ENCODE results near the gene RALY. TPM values are rescaled to one million over a fixed set of nuclear protein-coding genes. Genes with fewer than 3 reads are reported as not detected.
A peak's percentile ranks its signal among the peaks of the same experiment; 100 is the strongest.

The RALY gene
- total and polyA plus RNA-seq, 2 of the 4 experiments (the other 2 are of a cell fraction), result 46.2 to 115 TPM

DNA sequence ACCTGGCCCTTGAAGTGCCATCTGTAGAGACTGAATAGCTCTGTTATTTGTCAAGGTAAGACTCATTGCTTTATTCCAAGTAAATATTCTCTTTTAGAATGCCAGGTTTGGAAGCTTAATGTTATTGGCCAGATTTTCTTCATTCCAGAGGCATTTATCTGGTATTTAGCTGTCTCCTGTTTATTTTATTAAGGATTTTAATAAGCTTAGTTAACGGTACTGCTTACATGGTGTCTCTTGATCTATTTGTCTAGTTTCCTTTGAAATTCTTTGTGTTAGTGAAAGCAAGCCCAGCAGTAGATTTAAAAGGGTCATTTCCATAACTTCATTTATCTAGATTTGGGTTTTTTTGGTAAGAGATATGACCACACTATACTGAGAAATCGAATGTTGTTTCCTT is 7.7 kb downstream of the RALY start:
- intact Hi-C loops (cut with micrococcal nuclease) (no loop called here), dilution Hi-C loops (cut with HindIII; ENCODE audit: low sequenced_read_pairs, unreplicated experiment) (no loop called here), in situ Hi-C loops (cut with MboI; ENCODE audit: low sequenced_read_pairs) (no loop called here)
- Histone ChIP-seq H3K79me1 (ENCODE audit: low read depth in 1 of 2, low read length in 2 of 2) (peaks cover 29 to 85% of the 10 kb centered on the region in 2 experiments), H2AK5ac (ENCODE audit: low read depth, low read length) (peak overlapping the region; percentile 62; the same call in 1 of the 2 replicates), H3K4me1 (ENCODE audit: control insufficient read depth, insufficient read depth, low read length) (peaks cover 30% of the 10 kb centered on the region), H2BK20ac (ENCODE audit: low read depth, low read length) (no peak overlapping the region), H2BK15ac (ENCODE audit: low read depth, low read length) (no peak overlapping the region), H2BK5ac (ENCODE audit: low read depth, low read length, poor library complexity, severe bottlenecking) (peak overlapping the region; percentile 84), H3K4me3 (ENCODE audit: insufficient read depth, low read depth, low read length) (no peak overlapping the region), H3K27ac (ENCODE audit: insufficient read depth, low read length) (no peak overlapping the region), H4K8ac (ENCODE audit: low read depth in 2 of 2, low read length in 2 of 2) (no peak overlapping the region), H3K4ac (ENCODE audit: low read depth, low read length) (no peak overlapping the region), H3K56ac (ENCODE audit: extremely low read depth, insufficient read depth, low read length) (no peak overlapping the region), H3K9me3 (ENCODE audit: control insufficient read depth, insufficient read depth, low read length) (no peaks in the 10 kb centered on the region), H3K36me3 (ENCODE audit: control insufficient read depth, insufficient read depth, low read length) (peaks cover 3% of the 10 kb centered on the region), H2BK120ac (ENCODE audit: low read depth, low read length) (no peak overlapping the region; the same call in 1 of the 2 replicates), H3K9me1 (ENCODE audit: insufficient read depth, low read length) (peaks cover 39% of the 10 kb centered on the region), H3K23ac (ENCODE audit: low read depth, low read length) (no peak overlapping the region), H3K4me2 (ENCODE audit: low read depth, low read length) (peak overlapping the region; percentile 92), H3K14ac (replicated peaks; ENCODE audit: low read depth, low read length) (no peak overlapping the region), H4K20me1 (ENCODE audit: insufficient read depth, low read length) (peaks cover 85% of the 10 kb centered on the region), H2AK9ac (replicated peaks; ENCODE audit: low read depth, low read length, poor library complexity) (no peak overlapping the region), H4K5ac (ENCODE audit: low read depth, low read length) (no peak overlapping the region), H3K9ac (ENCODE audit: low read depth, low read length) (no peak overlapping the region), H3K18ac (ENCODE audit: low read depth, low read length) (no peak overlapping the region), H3K27me3 (ENCODE audit: control insufficient read depth, insufficient read depth, low read length) (no peaks in the 10 kb centered on the region), H2AFZ (replicated peaks; ENCODE audit: low read length, poor library complexity) (no peak overlapping the region), H4K91ac (ENCODE audit: insufficient read depth, low read depth, low read length) (no peak overlapping the region)
- TF ChIP-seq SMC3 (IDR thresholded peaks at IDR 0.05; ENCODE audit: low read depth, low read length) (no peak), FOS (IDR thresholded peaks at IDR 0.05; ENCODE audit: low read depth, low read length) (no peak), RAD21 (IDR thresholded peaks at IDR 0.05; ENCODE audit: low read length) (no peak), NFE2L2 (IDR thresholded peaks at IDR 0.05; ENCODE audit: low read depth, low read length) (no peak), POLR2A (IDR thresholded peaks at IDR 0.05; ENCODE audit: low read depth, low read length) (no peak), MXI1 (IDR thresholded peaks at IDR 0.05; ENCODE audit: borderline replicate concordance, low read depth, low read length) (no peak), BHLHE40 (IDR thresholded peaks at IDR 0.05; ENCODE audit: low read depth, low read length) (no peak)
- TF ChIP-seq, protein P1, sequence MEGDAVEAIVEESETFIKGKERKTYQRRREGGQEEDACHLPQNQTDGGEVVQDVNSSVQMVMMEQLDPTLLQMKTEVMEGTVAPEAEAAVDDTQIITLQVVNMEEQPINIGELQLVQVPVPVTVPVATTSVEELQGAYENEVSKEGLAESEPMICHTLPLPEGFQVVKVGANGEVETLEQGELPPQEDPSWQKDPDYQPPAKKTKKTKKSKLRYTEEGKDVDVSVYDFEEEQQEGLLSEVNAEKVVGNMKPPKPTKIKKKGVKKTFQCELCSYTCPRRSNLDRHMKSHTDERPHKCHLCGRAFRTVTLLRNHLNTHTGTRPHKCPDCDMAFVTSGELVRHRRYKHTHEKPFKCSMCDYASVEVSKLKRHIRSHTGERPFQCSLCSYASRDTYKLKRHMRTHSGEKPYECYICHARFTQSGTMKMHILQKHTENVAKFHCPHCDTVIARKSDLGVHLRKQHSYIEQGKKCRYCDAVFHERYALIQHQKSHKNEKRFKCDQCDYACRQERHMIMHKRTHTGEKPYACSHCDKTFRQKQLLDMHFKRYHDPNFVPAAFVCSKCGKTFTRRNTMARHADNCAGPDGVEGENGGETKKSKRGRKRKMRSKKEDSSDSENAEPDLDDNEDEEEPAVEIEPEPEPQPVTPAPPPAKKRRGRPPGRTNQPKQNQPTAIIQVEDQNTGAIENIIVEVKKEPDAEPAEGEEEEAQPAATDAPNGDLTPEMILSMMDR (conservative IDR thresholded peaks at IDR 0.05; ENCODE audit: low read depth, low read length), result no peak
- no TSS peak for BruUV-seq (replicated peaks)
- DNase-seq (peak; percentile 61), ATAC-seq (ENCODE audit: low read depth) (peak; percentile 79)
- no CpG with 5 or more reads among the region's 2 CpGs for WGBS, 2 experiments (ENCODE audit: extremely low coverage in 2 of 2, insufficient read length in 1 of 2)
- ChIA-PET CTCF (interaction anchor here (0.8 to 0.9 kb wide), 2 partner anchors 19 to 68 kb away, joined by 3 read pairs; no protein-coding TSS in a partner anchor), POLR2A (ENCODE audit: unreplicated experiment) (no interaction called here)

Data from IMR-90 (cell line).